Astrocyte (in vitro differentiated cells and primary cell): ENCODE data around the gene TNNC2.

ENCODE experiments used
- CTCF ChIP-seq: IDR thresholded peaks from 2 replicates; pipeline ENCODE4 v1.5.1; 2011; ENCODE audit warnings: low read depth, mild to moderate bottlenecking, inconsistent platforms, low read length, moderate library complexity; ENCODE audit not compliant: insufficient read depth
- EZH2 ChIP-seq: IDR thresholded peaks from 2 replicates; pipeline ENCODE4 v1.6.1; 2012; ENCODE audit warnings: mild to moderate bottlenecking, low read length, inconsistent platforms; ENCODE audit not compliant: insufficient read depth

GRCh38 chr20:45866454-45866853, 39.3 kb upstream of the TNNC2 start:
- no peak for TF ChIP-seq CTCF
- no peak for TF ChIP-seq EZH2
